H1 (cell line): ENCODE results near the gene COL8A1. TPM values are rescaled to one million over a fixed set of nuclear protein-coding genes. Genes with fewer than 3 reads are reported as not detected.

Experiments used
- BACH1 ChIP-seq: IDR thresholded peaks from 2 replicates; pipeline ENCODE4 v1.6.1; 2012; ENCODE audit warnings: low read length, improper control_type of control experiment
- EP300 ChIP-seq, 2 experiments: IDR thresholded peaks; 1 replicate in 1 of 2; 2 replicates in 1 of 2; pipeline ENCODE4 v1.6.1; 2011 to 2012; ENCODE audit warnings: low read depth in 2 of 2, low read length in 2 of 2, mild to moderate bottlenecking in 2 of 2, borderline replicate concordance in 1 of 2, inconsistent platforms in 1 of 2, moderate library complexity in 1 of 2
- MAX ChIP-seq: IDR thresholded peaks from 2 replicates; pipeline ENCODE4 v1.6.1; 2012; ENCODE audit warnings: inconsistent platforms
- SP2 ChIP-seq: IDR thresholded peaks from 2 replicates; pipeline ENCODE4 v1.6.1; 2012; ENCODE audit warnings: mild to moderate bottlenecking, low read length, inconsistent platforms
- TBP ChIP-seq: IDR thresholded peaks from 2 replicates; pipeline ENCODE4 v1.6.1; 2011; ENCODE audit warnings: low read depth, low read length, improper control_type of control experiment
- polyA plus RNA-seq, 7 experiments: library from polyadenylated mRNA; depleted of rRNA in 3 of 7; stranded (reverse) in 5 of 7; unstranded in 2 of 7; fragments of >200 nt in 5 of 7; fragments of 200-250 nt in 2 of 7; gene quantifications; 1 replicate in 5 of 7; 2 replicates in 1 of 7; 4 replicates in 1 of 7; pipeline versions ENCODE4 v1.2.1 to v1.2.3, GENCODE V29; 2011 to 2013; ENCODE audit warnings: missing spikeins in 2 of 7, mixed read lengths in 2 of 7
- total RNA-seq: library from RNA; stranded (reverse); fragmentation: NEBNext Ultra II Directional; extraction: Animal tissue kit (Norgen Biotek cat#: 25700); gene quantifications from 2 replicates; pipeline ENCODE4 v1.2.1, GENCODE V29; 2021

Gene COL8A1
- total and polyA plus RNA-seq, 2 of the 8 experiments (the other 6 are each of a cell fraction or from before 2014, with no cell fraction given): 0.21 to 1.2 TPM

- no peak for TF ChIP-seq TBP
- TF ChIP-seq SP2: no peak
- TF ChIP-seq BACH1: no peak
- no peak for TF ChIP-seq MAX
- TF ChIP-seq EP300 (IDR thresholded peaks at IDR 0.05; ENCODE audit: borderline replicate concordance in 1 of 2, low read depth in 2 of 2, low read length in 2 of 2): no peak
These were observed 43.1 kb downstream of the COL8A1 start (continued) for GRCh38 chr3:99681512-99681911.
